Neural progenitor cell (in vitro differentiated cells): ENCODE measurements around the gene HBQ1. TPM values are rescaled to one million over a fixed set of nuclear protein-coding genes. Genes with fewer than 3 reads are reported as not detected.
A peak's percentile ranks its signal among the peaks of the same experiment; 100 is the strongest.

Source experiments
- DNase-seq: peaks from one replicate; pipeline ENCODE4 v3.0.0-alpha.2; 2016; ENCODE audit warnings: low spot score
- H2AFZ ChIP-seq: fragments of 200-600 bp; sonication (generic); replicated peaks from 2 replicates; pipeline ENCODE4 v1.6.1; 2016; ENCODE audit warnings: antibody characterized with exemption
- H3F3A ChIP-seq: fragments of 200-600 bp; sonication (generic); 2 replicates; pipeline ENCODE4 v1.6.1; 2016; ENCODE audit warnings: antibody characterized with exemption, low read depth
- H3K27ac ChIP-seq: fragments of 200-600 bp; sonication (generic); 2 replicates; pipeline ENCODE4 v1.5.1; 2016; ENCODE audit warnings: mild to moderate bottlenecking
- H3K27me3 ChIP-seq: fragments of 200-600 bp; sonication (generic); 2 replicates; pipeline ENCODE4 v1.6.1; 2016; ENCODE audit warnings: mild to moderate bottlenecking, moderate library complexity
- H3K36me3 ChIP-seq: fragments of 200-600 bp; sonication (generic); 2 replicates; pipeline ENCODE4 v1.5.1; 2016
- H3K4me1 ChIP-seq: fragments of 200-600 bp; sonication (generic); 2 replicates; pipeline ENCODE4 v1.6.1; 2016; ENCODE audit warnings: mixed run types
- H3K4me2 ChIP-seq: fragments of 200-600 bp; sonication (generic); 2 replicates; pipeline ENCODE4 v1.6.1; 2016
- H3K4me3 ChIP-seq: fragments of 200-600 bp; sonication (generic); 2 replicates; pipeline ENCODE4 v1.5.1; 2016
- H3K79me2 ChIP-seq: fragments of 200-600 bp; sonication (generic); 2 replicates; pipeline ENCODE4 v1.6.1; 2016; ENCODE audit warnings: low read depth
- H3K9ac ChIP-seq: fragments of 200-600 bp; sonication (generic); 2 replicates; pipeline ENCODE4 v1.6.1; 2016
- H3K9me3 ChIP-seq: fragments of 200-600 bp; sonication (generic); 2 replicates; pipeline ENCODE4 v1.5.1; 2016; ENCODE audit warnings: low read depth
- H4K20me1 ChIP-seq: fragments of 200-600 bp; sonication (generic); 2 replicates; pipeline ENCODE4 v1.6.1; 2016; ENCODE audit warnings: low read depth
- H3K27ac Mint-ChIP-seq: 3 replicates; pipeline ENCODE4 v1.8.0; 2021; ENCODE audit warnings: mixed read lengths
- H3K27me3 Mint-ChIP-seq: 2 replicates; pipeline ENCODE4 v1.8.0; 2022; ENCODE audit warnings: low read depth, mild to moderate bottlenecking, inconsistent platforms, moderate library complexity, mixed read lengths; ENCODE audit not compliant: insufficient read depth
- H3K36me3 Mint-ChIP-seq: 3 replicates; pipeline ENCODE4 v1.8.0; 2021; ENCODE audit warnings: mixed read lengths
- H3K4me1 Mint-ChIP-seq: 3 replicates; pipeline ENCODE4 v1.8.0; 2021; ENCODE audit warnings: mixed read lengths
- H3K4me3 Mint-ChIP-seq: 3 replicates; pipeline ENCODE4 v1.8.0; 2021; ENCODE audit warnings: mild to moderate bottlenecking, moderate library complexity, mixed read lengths
- H3K9me3 Mint-ChIP-seq: 3 replicates; pipeline ENCODE4 v1.8.0; 2020; ENCODE audit warnings: mixed read lengths
- CTCF ChIP-seq: fragments of 200-600 bp; sonication (generic); IDR thresholded peaks from 2 replicates; pipeline ENCODE4 v1.5.1; 2017; ENCODE audit warnings: antibody characterized with exemption, mild to moderate bottlenecking
- EZH2 ChIP-seq: fragments of 200-600 bp; sonication (generic); IDR thresholded peaks from 2 replicates; pipeline ENCODE4 v1.6.1; 2017; ENCODE audit warnings: antibody characterized with exemption, mild to moderate bottlenecking, moderate library complexity
- EZH2phosphoT487 ChIP-seq: fragments of 200-600 bp; sonication (generic); IDR thresholded peaks from 2 replicates; pipeline ENCODE4 v1.6.1; 2017; ENCODE audit warnings: antibody characterized with exemption
- total RNA-seq: library from RNA; depleted of rRNA; stranded (reverse); fragments of >200 nt; gene quantifications from 2 replicates; pipeline ENCODE4 v1.2.3, GENCODE V29; 2015; ENCODE audit warnings: low replicate concordance

Gene HBQ1
- total RNA-seq, 1 donor from 2014 or later, result not detected

- Mint-ChIP-seq H3K36me3 (peaks cover 36% of the 10 kb centered on the region), H3K27me3 (peaks cover 5% of the 10 kb centered on the region), H3K4me1 (no peaks in the 10 kb centered on the region), H3K4me3 (peak overlapping the region; percentile 63), H3K9me3 (no peaks in the 10 kb centered on the region), H3K27ac (no peak overlapping the region)
- Histone ChIP-seq H3K27ac (no peak overlapping the region), H2AFZ (no peak overlapping the region), H3K9me3 (no peaks in the 10 kb centered on the region), H3K79me2 (no peaks in the 10 kb centered on the region), H3K4me3 (no peak overlapping the region), H3K27me3 (no peaks in the 10 kb centered on the region), H3K36me3 (no peaks in the 10 kb centered on the region), H3K4me2 (no peak overlapping the region), H3F3A (peaks cover 9% of the 10 kb centered on the region), H3K9ac (no peak overlapping the region), H4K20me1 (peaks cover 25% of the 10 kb centered on the region), H3K4me1 (no peaks in the 10 kb centered on the region)
- no peak for TF ChIP-seq CTCF
- TF ChIP-seq EZH2phosphoT487, result no peak
- no peak for TF ChIP-seq EZH2
- DNase-seq, result no peak
Observed at GRCh38 chr16:189604-190186, 9.4 kb downstream of the HBQ1 start.

GRCh38 chr16:191831-192230 lies 11.6 kb downstream of the HBQ1 start:
- Histone ChIP-seq H2AFZ (no peak overlapping the region), H3K36me3 (no peaks in the 10 kb centered on the region), H3F3A (peaks cover 4% of the 10 kb centered on the region), H3K4me1 (no peaks in the 10 kb centered on the region), H3K9me3 (no peaks in the 10 kb centered on the region), H3K9ac (no peak overlapping the region), H3K4me3 (no peak overlapping the region), H3K79me2 (no peaks in the 10 kb centered on the region), H3K4me2 (no peak overlapping the region), H3K27ac (no peak overlapping the region), H3K27me3 (no peaks in the 10 kb centered on the region), H4K20me1 (peaks cover 35% of the 10 kb centered on the region)
- DNase-seq, result no peak
- TF ChIP-seq EZH2phosphoT487, result no peak
- no peak for TF ChIP-seq CTCF
- H3K27me3 Mint-ChIP-seq, result peaks cover 5% of the 10 kb centered on the region
- peaks cover 36% of the 10 kb centered on the region for H3K36me3 Mint-ChIP-seq
- peak overlapping the region; percentile 13 for H3K4me3 Mint-ChIP-seq
- H3K9me3 Mint-ChIP-seq, result no peaks in the 10 kb centered on the region
- no peak overlapping the region for H3K27ac Mint-ChIP-seq
- H3K4me1 Mint-ChIP-seq, result no peaks in the 10 kb centered on the region

GRCh38 chr16:192686-193085 lies 12.4 kb downstream of the HBQ1 start:
- H3K27me3 Mint-ChIP-seq, result peaks cover 3% of the 10 kb centered on the region
- peaks cover 35% of the 10 kb centered on the region for H4K20me1 ChIP-seq
- no peak for TF ChIP-seq EZH2
- TF ChIP-seq CTCF, result no peak
- no peak for TF ChIP-seq EZH2phosphoT487
- H3K4me1 Mint-ChIP-seq, result no peaks in the 10 kb centered on the region
- H3K4me2 ChIP-seq, result no peak overlapping the region
- H3K79me2 ChIP-seq, result no peaks in the 10 kb centered on the region
- H3K27ac ChIP-seq, result no peak overlapping the region
- H3K4me3 ChIP-seq, result no peak overlapping the region
- no peak overlapping the region for H2AFZ ChIP-seq
- no peak overlapping the region for H3K4me3 Mint-ChIP-seq
- DNase-seq, result no peak
- no peaks in the 10 kb centered on the region for H3K27me3 ChIP-seq
- peaks cover 2% of the 10 kb centered on the region for H3F3A ChIP-seq
- peak overlapping the region; percentile 22 for H3K27ac Mint-ChIP-seq
- H3K36me3 Mint-ChIP-seq, result peaks cover 36% of the 10 kb centered on the region
- no peaks in the 10 kb centered on the region for H3K4me1 ChIP-seq
- no peaks in the 10 kb centered on the region for H3K9me3 Mint-ChIP-seq
- no peak overlapping the region for H3K9ac ChIP-seq
- H3K36me3 ChIP-seq, result no peaks in the 10 kb centered on the region
- H3K9me3 ChIP-seq, result no peaks in the 10 kb centered on the region
